ENCODE measurements around the gene NMUR1.
A peak's percentile ranks its signal among the peaks of the same experiment; 100 is the strongest.

NMUR1 gene

DNA sequence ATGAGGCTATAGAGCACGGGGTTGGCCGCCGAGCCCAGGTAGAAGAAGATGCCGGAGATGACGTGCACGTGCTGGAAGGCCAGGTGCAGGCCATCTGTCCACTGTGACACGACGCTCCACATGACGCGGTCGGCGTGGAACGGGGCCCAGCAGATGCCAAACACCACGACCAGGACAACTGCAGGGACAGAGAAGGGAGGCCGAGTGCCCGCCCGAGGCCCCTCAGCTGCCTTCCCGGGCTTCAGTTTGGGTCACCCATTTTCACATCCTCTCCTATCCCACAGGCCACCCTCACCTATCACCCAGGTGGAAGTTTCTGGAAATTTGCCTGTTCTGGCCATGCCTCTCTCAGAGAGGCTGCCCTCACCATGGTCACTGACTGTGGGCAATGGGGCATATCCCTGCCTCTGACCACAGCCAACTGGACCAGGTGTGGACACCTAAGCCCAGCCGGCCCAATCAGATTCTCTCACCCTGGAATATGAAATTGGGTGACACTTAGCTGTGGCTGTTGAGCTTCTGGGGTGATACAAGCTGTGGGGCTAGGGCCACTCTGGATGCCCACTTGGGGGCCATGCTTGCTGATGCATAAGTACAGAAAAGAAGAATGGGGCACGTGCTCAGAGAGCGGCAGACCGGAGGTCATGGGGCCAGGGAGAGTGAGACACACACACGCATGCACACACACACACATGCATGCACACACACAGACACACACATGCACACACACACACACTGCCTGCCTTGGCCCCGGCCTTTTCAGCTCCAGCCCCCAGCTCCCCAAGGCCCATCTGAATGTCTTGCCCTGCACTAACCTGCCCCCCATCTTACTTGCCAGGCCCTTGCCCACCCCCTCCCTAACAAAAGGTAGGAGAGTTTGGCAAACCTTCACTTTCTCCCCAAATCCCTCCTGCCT lies 4.7 kb downstream of the NMUR1 start:
- no peak for DNase-seq

- no peak for DNase-seq
Observed at GRCh38 chr2:231524477-231525247, 5.6 kb downstream of the NMUR1 start.

GRCh38 chr2:231523451-231524285 lies 6.6 kb downstream of the NMUR1 start:
- DNase-seq: no peak

DNA sequence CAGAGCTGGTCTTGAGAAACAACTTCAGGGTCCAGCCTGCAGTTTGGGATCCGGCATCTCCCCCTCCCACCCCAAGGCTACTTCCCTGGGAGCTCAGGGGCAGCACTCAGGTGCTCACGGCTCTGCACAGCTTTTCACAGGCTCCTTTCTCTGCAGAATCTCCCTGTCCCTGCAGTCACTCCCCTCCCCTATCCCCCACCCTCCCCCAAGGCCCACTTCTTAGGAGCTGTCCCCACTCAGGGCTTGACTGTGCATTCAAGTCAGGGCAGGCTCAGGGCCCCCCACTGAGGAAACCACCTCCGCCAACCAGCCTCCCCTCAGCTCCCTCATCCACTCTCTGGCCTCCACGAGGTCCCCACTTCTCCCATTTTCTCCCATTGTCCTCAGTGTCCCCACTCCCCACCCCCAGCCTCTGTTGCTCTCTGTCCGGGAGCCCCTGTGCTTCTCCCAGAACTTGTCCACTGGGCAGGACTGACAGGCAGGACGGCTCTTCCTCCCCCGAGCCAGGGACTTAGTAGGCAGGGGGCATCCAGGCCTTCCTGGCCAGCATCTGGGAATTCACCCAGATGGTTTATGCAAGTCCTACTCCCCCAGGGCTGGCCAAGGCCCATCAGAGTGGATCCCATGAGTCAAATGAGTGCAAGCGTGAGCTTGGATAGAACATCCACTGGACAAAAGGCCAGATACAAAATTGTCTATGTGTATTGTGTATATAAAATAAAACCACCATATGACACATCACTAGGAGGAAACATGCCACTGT lies 7.6 kb downstream of the NMUR1 start:
- DNase-seq: no peak

- no peak for DNase-seq
Observed at GRCh38 chr2:231521443-231521842, 8.8 kb downstream of the NMUR1 start.

DNA sequence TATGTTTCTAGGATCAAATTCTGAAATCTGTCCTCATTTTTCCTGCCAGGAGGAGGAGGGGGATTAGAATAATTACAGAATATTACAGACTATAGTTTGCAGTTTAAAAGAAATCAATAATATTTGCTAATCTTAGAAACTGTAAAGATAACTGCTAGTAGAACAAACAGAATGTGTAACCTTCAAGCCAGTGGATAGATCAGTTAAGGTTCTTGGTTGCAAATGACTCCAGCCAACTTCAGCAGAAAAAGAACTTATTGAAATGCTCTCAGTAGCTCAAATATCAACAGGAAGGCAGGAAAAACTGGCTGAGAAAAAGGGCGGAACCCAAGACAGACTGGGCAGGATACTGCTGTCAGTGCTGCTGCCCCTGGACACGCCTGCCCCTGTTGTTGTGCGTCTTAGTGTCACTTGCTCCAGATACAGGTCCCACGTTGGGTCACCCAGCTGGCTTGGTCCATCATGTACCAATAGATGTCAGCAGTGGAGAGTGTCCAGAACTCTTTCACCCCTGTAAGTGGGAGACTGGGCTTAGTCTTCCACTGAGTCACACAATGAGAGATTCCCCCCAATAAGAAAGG lies 10.2 kb downstream of the NMUR1 start:
- no peak for DNase-seq

DNA sequence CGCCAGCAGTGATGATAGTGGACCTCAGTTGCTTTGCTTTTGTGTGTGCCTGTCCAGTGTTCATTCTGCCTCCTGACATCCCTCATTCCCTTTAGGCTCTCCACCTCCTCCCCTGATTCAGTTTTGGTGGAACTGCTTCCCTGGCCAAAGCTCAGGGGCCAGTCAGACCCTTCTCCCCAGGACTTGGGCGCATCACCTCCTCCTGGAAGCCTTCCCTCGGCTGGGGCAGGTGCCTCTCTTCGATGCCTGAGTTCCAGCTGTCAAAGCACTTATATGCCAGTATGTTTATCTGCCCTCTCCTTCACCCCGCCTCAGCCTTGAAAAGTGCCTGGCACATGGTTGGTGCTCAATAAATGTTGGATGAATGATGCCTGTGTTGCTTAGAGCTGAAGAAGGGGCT lies 11.5 kb downstream of the NMUR1 start:
- DNase-seq: no peak

DNA sequence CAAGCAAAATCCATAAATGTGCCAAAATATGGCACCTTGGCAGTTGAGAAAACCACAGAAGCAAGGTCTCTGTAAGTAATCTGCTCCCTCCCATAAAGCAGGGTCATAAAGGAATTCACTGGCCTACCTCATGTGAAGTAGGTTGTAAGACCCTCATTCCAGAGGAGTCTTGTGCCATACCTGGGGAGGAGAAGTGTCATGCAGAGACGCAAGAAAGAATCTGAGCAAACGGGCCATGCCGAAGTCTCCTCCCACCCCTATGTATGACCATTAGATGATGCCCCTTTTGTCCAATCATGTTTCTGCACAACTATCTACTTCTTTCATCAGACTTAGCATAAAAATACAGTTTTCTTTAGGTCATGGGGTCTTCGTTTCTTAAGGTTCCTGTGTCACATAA lies 14.6 kb downstream of the NMUR1 start:
- no peak for DNase-seq

DNA sequence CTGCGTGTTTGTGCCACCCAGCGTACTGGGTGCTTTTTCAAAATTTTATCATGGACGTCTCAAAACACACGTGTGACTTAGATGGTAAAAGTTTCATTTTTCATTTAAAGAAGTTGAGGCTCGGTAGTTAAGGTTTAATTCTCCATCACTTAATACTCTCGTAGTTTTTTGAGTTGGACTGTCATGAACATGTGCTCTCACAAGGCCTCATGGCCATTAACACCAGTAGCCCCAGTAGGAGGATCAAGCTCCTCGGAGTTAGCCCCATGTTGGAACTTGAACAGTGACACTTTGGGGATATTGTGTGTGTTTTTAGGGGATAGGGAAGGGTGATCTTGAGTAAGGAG lies 15.3 kb downstream of the NMUR1 start:
- DNase-seq: no peak

DNA sequence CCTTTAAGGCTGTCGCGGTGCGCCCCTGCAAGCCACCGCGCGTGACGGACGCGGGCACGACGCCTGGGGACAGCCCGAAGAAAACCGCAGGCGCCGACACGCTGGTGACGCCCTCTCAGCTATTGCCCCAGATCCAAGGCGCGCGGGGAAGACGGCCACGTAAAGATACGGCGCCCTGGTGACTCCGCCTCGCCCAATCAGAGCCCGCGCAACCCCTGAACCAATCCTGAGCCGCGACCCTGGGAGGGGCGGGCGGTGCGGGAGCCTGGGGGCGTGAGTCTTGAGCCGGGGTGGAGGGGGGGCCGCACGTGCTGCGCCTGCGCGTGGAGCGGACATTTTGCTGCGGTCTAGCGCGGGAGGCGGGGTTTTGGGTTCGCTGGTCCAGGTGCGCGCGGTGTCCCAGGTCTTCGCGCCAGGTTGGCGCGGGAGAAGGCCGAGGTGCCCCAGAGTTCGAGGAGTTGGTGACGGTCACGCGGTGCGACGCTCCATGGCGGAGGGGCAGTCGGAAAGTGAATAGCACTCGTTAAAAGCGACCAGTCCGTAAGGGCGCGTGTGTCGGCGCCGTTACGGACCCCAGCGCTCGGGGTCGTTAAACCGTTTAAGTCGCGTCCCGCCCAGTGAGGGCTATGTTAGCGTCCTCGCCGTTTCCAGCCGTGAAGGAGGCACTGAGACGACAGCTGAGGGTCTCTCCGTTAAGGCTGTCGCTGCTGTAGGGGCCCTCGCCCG lies 15.9 kb downstream of the NMUR1 start:
- peak; percentile 96 for DNase-seq

- DNase-seq: no peak
Observed at GRCh38 chr2:231513746-231514224, 16.5 kb downstream of the NMUR1 start.

DNA sequence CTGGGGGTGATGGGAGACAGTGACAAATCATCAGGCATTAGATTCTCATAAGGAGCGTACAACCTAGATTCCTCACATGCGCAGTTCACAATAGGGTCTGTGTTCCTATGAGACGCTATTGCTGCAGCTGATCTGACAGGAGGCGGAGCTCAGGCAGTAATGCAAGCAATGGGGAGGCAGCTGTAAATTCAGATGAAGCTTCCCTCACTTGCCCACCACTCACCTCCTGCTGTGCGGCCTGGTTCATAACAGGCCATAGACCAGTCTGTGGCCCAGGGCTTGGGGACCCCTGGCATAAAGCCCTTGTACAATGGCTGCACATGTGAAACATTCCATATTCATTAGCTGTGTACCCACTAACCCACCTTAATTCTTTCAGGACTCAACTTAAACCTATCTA lies 18.0 kb downstream of the NMUR1 start:
- no peak for DNase-seq

DNA sequence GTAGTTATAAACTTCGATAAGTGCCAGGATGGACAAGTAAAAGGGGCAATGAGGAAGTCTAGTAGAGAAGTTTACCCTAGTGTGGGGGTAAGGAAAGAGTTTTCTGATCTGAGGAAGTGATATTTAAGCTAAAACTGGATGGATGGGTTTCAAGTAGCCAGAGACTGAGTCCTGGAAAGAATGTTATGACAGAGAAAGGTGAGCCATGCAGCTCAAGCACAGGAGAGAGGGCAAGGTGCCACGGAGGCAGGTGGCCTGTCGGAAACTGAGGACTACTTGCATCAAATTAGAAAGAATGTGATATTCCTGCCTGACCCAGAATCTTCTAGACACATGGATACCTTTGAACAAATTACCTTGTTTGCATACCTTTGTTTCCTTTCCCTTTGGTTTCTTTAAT lies 26.5 kb downstream of the NMUR1 start:
- DNase-seq: no peak

GRCh38 chr2:231502596-231502995 lies 27.6 kb downstream of the NMUR1 start:
- DNase-seq: no peak

- no peak for DNase-seq
Observed at GRCh38 chr2:231497651-231498050, 32.6 kb downstream of the NMUR1 start.

DNA sequence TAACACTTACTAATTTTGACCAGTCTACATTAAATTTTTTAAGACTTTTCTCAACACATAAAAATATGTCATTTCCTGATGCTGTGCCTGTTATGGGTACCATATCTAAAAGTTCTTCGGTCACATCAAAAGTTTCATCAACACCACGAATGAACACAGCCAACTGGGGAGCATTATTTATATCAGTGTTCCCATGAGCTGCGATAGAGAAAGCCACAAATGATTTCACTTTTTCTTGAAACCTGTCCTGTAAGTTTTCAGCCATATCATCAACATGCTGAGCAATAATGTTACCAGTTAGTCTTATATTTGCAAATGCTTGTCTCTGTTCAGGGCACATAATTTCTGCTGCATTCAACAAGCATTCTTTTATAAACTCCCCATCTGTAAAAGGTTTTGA lies 35.6 kb downstream of the NMUR1 start:
- no peak for DNase-seq

DNA sequence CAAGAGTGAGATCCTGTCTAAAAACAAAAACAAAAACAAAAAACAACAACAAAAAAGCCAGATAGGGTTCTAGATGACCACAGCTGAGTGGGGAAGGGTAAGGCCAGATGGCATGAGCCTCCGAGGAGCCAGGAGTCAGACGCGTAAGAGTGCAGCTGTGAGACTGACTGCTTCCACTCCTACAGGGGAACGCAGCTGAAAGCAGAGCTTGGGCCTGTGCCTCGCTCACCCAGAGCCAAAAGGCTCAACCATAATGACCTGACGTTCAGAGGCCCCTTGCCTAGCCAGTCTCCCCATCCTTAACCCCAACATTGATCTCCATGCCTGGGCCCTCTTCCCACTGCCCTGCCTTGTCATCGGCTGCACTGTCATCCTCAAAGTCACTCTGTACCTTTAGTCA lies 39.4 kb downstream of the NMUR1 start:
- no peak for DNase-seq

DNA sequence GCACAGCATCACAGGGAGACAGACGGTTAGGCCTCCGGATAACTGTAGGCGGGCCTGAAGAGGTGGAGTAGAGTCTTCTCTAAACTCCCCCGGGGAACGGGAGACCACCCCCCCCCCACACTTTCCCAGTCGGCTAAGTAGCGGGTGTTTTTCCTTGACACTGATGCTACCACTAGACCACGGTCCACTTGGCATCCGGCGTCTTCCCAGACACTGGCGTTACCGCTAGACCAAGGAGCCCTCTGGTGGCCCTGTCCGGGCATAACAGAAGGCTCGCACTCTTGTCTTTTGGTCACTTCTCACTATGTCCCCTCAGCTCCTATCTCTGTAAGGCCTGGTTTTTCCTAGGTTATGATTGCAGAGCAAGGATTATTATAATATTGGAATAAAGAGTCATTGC lies 40.3 kb downstream of the NMUR1 start:
- no peak for DNase-seq

GRCh38 chr2:231488331-231488730 lies 41.9 kb downstream of the NMUR1 start:
- no peak for DNase-seq

- no peak for DNase-seq
Observed at GRCh38 chr2:231486851-231487596, 43.2 kb downstream of the NMUR1 start.

All from activated CD8-positive, alpha-beta memory T cell treated with anti-CD3 and anti-CD28 coated beads, Interleukin-2, amount 50 U/mL, for 4 hours (primary cell).